GM20000 (cell line): ENCODE results near the gene EXT2.

Experiments
- DNase-seq: peaks from one replicate; pipeline ENCODE4 v3.0.0; 2012; ENCODE audit warnings: low spot score
- TF ChIP-seq, protein P1 (sequence below): IDR thresholded peaks from 2 replicates; pipeline ENCODE4 v1.5.1; 2012; ENCODE audit warnings: mild to moderate bottlenecking, control low read depth; ENCODE audit errors: extremely low read depth, missing control alignments

EXT2 gene

GRCh38 chr11:44072757-44073658, 22.5 kb upstream of the EXT2 start:
- TF ChIP-seq, protein P1, sequence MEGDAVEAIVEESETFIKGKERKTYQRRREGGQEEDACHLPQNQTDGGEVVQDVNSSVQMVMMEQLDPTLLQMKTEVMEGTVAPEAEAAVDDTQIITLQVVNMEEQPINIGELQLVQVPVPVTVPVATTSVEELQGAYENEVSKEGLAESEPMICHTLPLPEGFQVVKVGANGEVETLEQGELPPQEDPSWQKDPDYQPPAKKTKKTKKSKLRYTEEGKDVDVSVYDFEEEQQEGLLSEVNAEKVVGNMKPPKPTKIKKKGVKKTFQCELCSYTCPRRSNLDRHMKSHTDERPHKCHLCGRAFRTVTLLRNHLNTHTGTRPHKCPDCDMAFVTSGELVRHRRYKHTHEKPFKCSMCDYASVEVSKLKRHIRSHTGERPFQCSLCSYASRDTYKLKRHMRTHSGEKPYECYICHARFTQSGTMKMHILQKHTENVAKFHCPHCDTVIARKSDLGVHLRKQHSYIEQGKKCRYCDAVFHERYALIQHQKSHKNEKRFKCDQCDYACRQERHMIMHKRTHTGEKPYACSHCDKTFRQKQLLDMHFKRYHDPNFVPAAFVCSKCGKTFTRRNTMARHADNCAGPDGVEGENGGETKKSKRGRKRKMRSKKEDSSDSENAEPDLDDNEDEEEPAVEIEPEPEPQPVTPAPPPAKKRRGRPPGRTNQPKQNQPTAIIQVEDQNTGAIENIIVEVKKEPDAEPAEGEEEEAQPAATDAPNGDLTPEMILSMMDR = no peak

GRCh38 chr11:44078794-44079193, 16.7 kb upstream of the EXT2 start:
- TF ChIP-seq, protein P1 = no peak
- no peak for DNase-seq

More at GRCh38 chr11:44072757-44073658, 22.5 kb upstream of the EXT2 start:
- no peak for DNase-seq

DNA sequence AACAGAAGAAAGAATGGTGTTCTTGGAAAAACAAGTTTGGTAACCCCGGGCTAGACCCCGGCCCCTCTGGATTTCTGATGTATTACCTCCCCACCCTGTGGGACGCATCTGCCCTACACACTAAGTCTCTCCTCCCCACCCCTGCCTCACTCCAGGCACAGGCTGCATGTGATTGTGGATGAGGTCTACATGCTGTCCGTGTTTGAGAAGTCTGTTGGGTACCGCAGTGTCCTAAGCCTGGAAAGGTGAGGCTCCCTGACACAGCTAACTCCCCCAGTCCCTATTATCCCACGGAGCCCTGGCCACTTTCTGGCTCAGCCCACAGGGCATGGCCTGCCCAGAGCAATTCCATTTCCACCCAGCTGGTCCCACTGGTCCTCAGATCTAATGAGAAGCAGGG, 16.1 kb upstream of the EXT2 start:
- TF ChIP-seq, protein P1 = no peak
- DNase-seq = no peak

DNA sequence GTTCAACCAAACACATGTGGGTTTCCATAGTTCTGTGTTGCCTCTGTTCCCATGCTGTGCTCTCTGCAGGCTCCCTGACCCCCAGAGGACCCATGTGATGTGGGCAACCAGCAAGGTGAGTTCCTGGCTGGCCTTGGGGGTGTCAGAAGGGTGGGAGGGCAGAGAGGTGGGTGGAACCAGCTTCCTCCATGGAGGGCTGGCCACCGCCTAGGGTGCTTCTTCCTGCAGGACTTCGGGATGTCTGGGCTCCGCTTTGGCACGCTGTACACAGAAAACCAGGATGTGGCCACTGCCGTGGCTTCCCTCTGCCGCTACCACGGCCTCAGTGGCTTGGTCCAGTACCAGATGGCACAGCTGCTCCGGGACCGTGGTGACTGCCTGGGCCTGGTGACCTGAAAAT, 14.5 kb upstream of the EXT2 start:
- DNase-seq = no peak
- TF ChIP-seq, protein P1 = no peak

- DNase-seq = no peak
- TF ChIP-seq, protein P1 = no peak
Observed at GRCh38 chr11:44082645-44083044, 12.8 kb upstream of the EXT2 start.

GRCh38 chr11:44083433-44083832, 12.0 kb upstream of the EXT2 start:
- TF ChIP-seq, protein P1 = no peak
- no peak for DNase-seq

- TF ChIP-seq, protein P1 = no peak
- no peak for DNase-seq
Observed at GRCh38 chr11:44083906-44084305, 11.6 kb upstream of the EXT2 start.
